CD4-positive, CD25-positive, alpha-beta regulatory T cell (primary cell): ENCODE data around the gene PLAGL1. TPM values are rescaled to one million over a fixed set of nuclear protein-coding genes. Genes with fewer than 3 reads are reported as not detected.

Experiments used
- ATAC-seq, 2 donors: fragments of 150-1000 bp; cut with Tn5 transposase; one replicate each; pipeline ENCODE4 v1.10.0; 2021; ENCODE audit warnings: low read depth in 2 of 2, moderate number of reproducible peaks in 2 of 2, moderate library complexity in 1 of 2
- DNase-seq, 3 donors: peaks; one replicate each; pipeline versions ENCODE4 v3.0.0 to v3.0.0-alpha.2; 2012 to 2022; ENCODE audit warnings: mixed read lengths in 1 of 3
- H3K27ac ChIP-seq: one replicate; pipeline ENCODE4 v1.7.0; 2013; ENCODE audit warnings: mild to moderate bottlenecking, low read length; ENCODE audit not compliant: insufficient read depth, poor library complexity, severe bottlenecking
- H3K27me3 ChIP-seq: one replicate; pipeline ENCODE4 v1.7.0; 2013; ENCODE audit warnings: low read length; ENCODE audit not compliant: control insufficient read depth, insufficient read depth
- H3K36me3 ChIP-seq: one replicate; pipeline ENCODE4 v1.7.0; 2013; ENCODE audit warnings: mild to moderate bottlenecking, low read length, moderate library complexity; ENCODE audit not compliant: control insufficient read depth, insufficient read depth
- H3K4me1 ChIP-seq: 2 replicates; pipeline ENCODE4 v1.7.0; 2013; ENCODE audit warnings: mild to moderate bottlenecking, low read length; ENCODE audit not compliant: insufficient read depth, control insufficient read depth, poor library complexity, severe bottlenecking
- H3K4me3 ChIP-seq: one replicate; pipeline ENCODE4 v1.7.0; 2013; ENCODE audit warnings: low read depth, mild to moderate bottlenecking, low read length, moderate library complexity
- H3K9me3 ChIP-seq, 2 experiments: 1 replicate in 1 of 2; 2 replicates in 1 of 2; pipeline ENCODE4 v1.7.0; 2013; ENCODE audit warnings: low read length in 2 of 2, mild to moderate bottlenecking in 1 of 2, moderate library complexity in 1 of 2; ENCODE audit not compliant: control insufficient read depth in 2 of 2
- H3K27ac Mint-ChIP-seq, 3 donors: one replicate each; pipeline ENCODE4 v1.8.0; 2020 to 2022; ENCODE audit warnings: mild to moderate bottlenecking in 3 of 3, mixed read lengths in 3 of 3, moderate library complexity in 2 of 3
- H3K27me3 Mint-ChIP-seq: one replicate; pipeline ENCODE4 v1.8.0; 2022; ENCODE audit warnings: mild to moderate bottlenecking, mixed read lengths
- H3K36me3 Mint-ChIP-seq: one replicate; pipeline ENCODE4 v1.8.0; 2020; ENCODE audit warnings: mixed read lengths
- H3K4me1 Mint-ChIP-seq, 4 donors: one replicate each; pipeline ENCODE4 v1.8.0; 2020 to 2022; ENCODE audit warnings: mixed read lengths in 4 of 4, mild to moderate bottlenecking in 1 of 4
- H3K4me3 Mint-ChIP-seq, 4 donors: one replicate each; pipeline ENCODE4 v1.8.0; 2020 to 2022; ENCODE audit warnings: mild to moderate bottlenecking in 4 of 4, mixed read lengths in 4 of 4, moderate library complexity in 3 of 4
- H3K9me3 Mint-ChIP-seq, 7 donors: one replicate each; pipeline ENCODE4 v1.8.0; 2020 to 2022; ENCODE audit warnings: mixed read lengths in 7 of 7, mild to moderate bottlenecking in 3 of 7, moderate library complexity in 2 of 7
- polyA plus RNA-seq, 4 donors: library from polyadenylated mRNA; unstranded; fragments of 300-500 nt; fragmentation: Illumina TruSeq; gene quantifications; one replicate each; pipeline ENCODE4 v1.2.3, GENCODE V29; 2021
- total RNA-seq: library from RNA; stranded (reverse); gene quantifications from one replicate; pipeline ENCODE4 v1.2.3, GENCODE V29; 2022

PLAGL1 gene
- total and polyA plus RNA-seq, 5 donors from 2014 or later, result 1.4 to 4.7 (median 2.8) TPM

- DNase-seq (no peak), ATAC-seq (no peak)
- H3K9me3 ChIP-seq, result no peaks in the 10 kb centered on the region
- no peaks in the 10 kb centered on the region for H3K4me1 ChIP-seq
- Mint-ChIP-seq H3K4me1 (no peaks in the 10 kb centered on the region), H3K4me3 (no peak overlapping the region), H3K36me3 (no peaks in the 10 kb centered on the region), H3K27ac (no peak overlapping the region), H3K9me3 (peaks cover 0 to 3% (median 0%) of the 10 kb centered on the region in 7 donors), H3K27me3 (peaks cover 10% of the 10 kb centered on the region)
- no peak overlapping the region for H3K27ac ChIP-seq
- H3K27me3 ChIP-seq, result peaks cover 7% of the 10 kb centered on the region
- no peak overlapping the region for H3K4me3 ChIP-seq
- no peaks in the 10 kb centered on the region for H3K36me3 ChIP-seq
These were observed 23.4 kb downstream of the PLAGL1 start for GRCh38 chr6:143984666-143985065.

- Mint-ChIP-seq H3K27me3 (peaks cover 7% of the 10 kb centered on the region), H3K27ac (no peak overlapping the region), H3K4me3 (no peak overlapping the region), H3K9me3 (no peaks in the 10 kb centered on the region), H3K4me1 (no peaks in the 10 kb centered on the region), H3K36me3 (no peaks in the 10 kb centered on the region)
- Histone ChIP-seq H3K36me3 (no peaks in the 10 kb centered on the region), H3K4me3 (no peak overlapping the region), H3K9me3 (no peaks in the 10 kb centered on the region), H3K27me3 (no peaks in the 10 kb centered on the region), H3K27ac (no peak overlapping the region), H3K4me1 (no peaks in the 10 kb centered on the region)
- no peak for DNase-seq
- no peak for ATAC-seq
These were observed 25.1 kb downstream of the PLAGL1 start for GRCh38 chr6:143982968-143983367.

GRCh38 chr6:143980921-143981320, 27.1 kb downstream of the PLAGL1 start:
- ATAC-seq (no peak), DNase-seq (no peak)
- Mint-ChIP-seq H3K27me3 (peaks cover 5% of the 10 kb centered on the region), H3K36me3 (no peaks in the 10 kb centered on the region), H3K4me1 (peaks cover 0 to 7% (median 4%) of the 10 kb centered on the region in 4 donors), H3K9me3 (no peaks in the 10 kb centered on the region), H3K27ac (no peak overlapping the region), H3K4me3 (no peak overlapping the region)
- Histone ChIP-seq H3K4me1 (no peaks in the 10 kb centered on the region), H3K27me3 (no peaks in the 10 kb centered on the region), H3K9me3 (no peaks in the 10 kb centered on the region), H3K4me3 (no peak overlapping the region), H3K36me3 (no peaks in the 10 kb centered on the region), H3K27ac (no peak overlapping the region)

- H3K27ac ChIP-seq, result no peak overlapping the region
- Mint-ChIP-seq H3K27ac (peak overlapping the region in 1 of 3 donors; percentile 6), H3K36me3 (no peaks in the 10 kb centered on the region), H3K4me1 (peaks cover 0 to 7% (median 4%) of the 10 kb centered on the region in 4 donors), H3K4me3 (no peak overlapping the region), H3K27me3 (peaks cover 5% of the 10 kb centered on the region), H3K9me3 (no peaks in the 10 kb centered on the region)
- H3K9me3 ChIP-seq, result no peaks in the 10 kb centered on the region
- ATAC-seq (no peak), DNase-seq (peak in 1 of 3 donors; percentile 3)
- H3K4me1 ChIP-seq, result no peaks in the 10 kb centered on the region
- H3K4me3 ChIP-seq, result no peak overlapping the region
- H3K27me3 ChIP-seq, result no peaks in the 10 kb centered on the region
- no peaks in the 10 kb centered on the region for H3K36me3 ChIP-seq
These were observed 31.2 kb downstream of the PLAGL1 start for GRCh38 chr6:143976806-143977349.

- ATAC-seq, result no peak
- no peak overlapping the region for H3K27ac Mint-ChIP-seq
- H3K27me3 Mint-ChIP-seq, result peaks cover 15% of the 10 kb centered on the region
- no peak overlapping the region for H3K4me3 Mint-ChIP-seq
- Histone ChIP-seq H3K4me3 (no peak overlapping the region), H3K27me3 (no peaks in the 10 kb centered on the region), H3K4me1 (no peaks in the 10 kb centered on the region), H3K27ac (no peak overlapping the region), H3K9me3 (no peaks in the 10 kb centered on the region), H3K36me3 (no peaks in the 10 kb centered on the region)
- H3K9me3 Mint-ChIP-seq, result no peaks in the 10 kb centered on the region
- no peak for DNase-seq
- peaks cover 0 to 7% (median 4%) of the 10 kb centered on the region in 4 donors for H3K4me1 Mint-ChIP-seq
- H3K36me3 Mint-ChIP-seq, result no peaks in the 10 kb centered on the region
These were observed 34.0 kb downstream of the PLAGL1 start for GRCh38 chr6:143974089-143974488.

- no peaks in the 10 kb centered on the region for H3K4me1 ChIP-seq
- H3K36me3 Mint-ChIP-seq, result no peaks in the 10 kb centered on the region
- ATAC-seq (no peak), DNase-seq (no peak)
- peaks cover 0 to 7% (median 4%) of the 10 kb centered on the region in 4 donors for H3K4me1 Mint-ChIP-seq
- peaks cover 15% of the 10 kb centered on the region for H3K27me3 Mint-ChIP-seq
- H3K4me3 ChIP-seq, result no peak overlapping the region
- H3K27ac Mint-ChIP-seq, result peak overlapping the region in 1 of 3 donors; percentile 33
- H3K9me3 ChIP-seq, result no peaks in the 10 kb centered on the region
- no peak overlapping the region for H3K27ac ChIP-seq
- H3K36me3 ChIP-seq, result no peaks in the 10 kb centered on the region
- H3K9me3 Mint-ChIP-seq, result no peaks in the 10 kb centered on the region
- no peaks in the 10 kb centered on the region for H3K27me3 ChIP-seq
- H3K4me3 Mint-ChIP-seq, result no peak overlapping the region
These were observed 34.7 kb downstream of the PLAGL1 start for GRCh38 chr6:143973097-143973966.

- H3K4me1 ChIP-seq, result no peaks in the 10 kb centered on the region
- Mint-ChIP-seq H3K4me3 (no peak overlapping the region), H3K9me3 (no peaks in the 10 kb centered on the region), H3K4me1 (peaks cover 0 to 1% (median under 1%) of the 10 kb centered on the region in 4 donors), H3K27ac (no peak overlapping the region), H3K36me3 (no peaks in the 10 kb centered on the region), H3K27me3 (peaks cover 15% of the 10 kb centered on the region)
- DNase-seq (no peak), ATAC-seq (no peak)
- no peak overlapping the region for H3K4me3 ChIP-seq
- H3K36me3 ChIP-seq, result no peaks in the 10 kb centered on the region
- H3K9me3 ChIP-seq, result no peaks in the 10 kb centered on the region
- H3K27ac ChIP-seq, result no peak overlapping the region
- no peaks in the 10 kb centered on the region for H3K27me3 ChIP-seq
These were observed 36.4 kb downstream of the PLAGL1 start for GRCh38 chr6:143971482-143972205.
